Measurements from ENCODE around the gene OR52B4.
"Not testable (repeated sequence)": the region's sequence is repeated elsewhere in the genome, so short reads cannot be mapped to it uniquely, and the experiment has no call there.

The OR52B4 gene

DNA sequence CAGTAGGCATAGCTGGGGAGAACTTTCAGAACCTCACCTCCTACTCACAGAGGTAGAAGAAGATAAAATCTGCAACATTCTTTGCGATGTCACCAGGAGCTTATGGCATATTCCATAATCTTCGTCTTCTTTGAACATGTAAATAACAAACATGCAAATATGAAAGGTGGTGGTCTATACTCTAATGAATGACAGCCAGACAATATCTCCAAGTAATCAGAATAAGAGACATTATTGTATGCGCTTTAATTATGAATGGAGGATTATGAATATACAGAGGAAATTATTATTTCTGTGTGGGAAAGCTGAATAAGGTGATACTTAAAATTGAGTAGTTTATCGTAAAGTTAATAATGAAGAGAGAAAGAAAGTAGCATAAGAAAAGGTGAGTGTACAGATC lies at the start of gene OR52B4:
Gene OR52B4 (minus strand): TSS at position 101 of the 400 bp plus-strand sequence. CDS start 91 bp downstream, at position 10.
- no peak for DNase-seq

DNA sequence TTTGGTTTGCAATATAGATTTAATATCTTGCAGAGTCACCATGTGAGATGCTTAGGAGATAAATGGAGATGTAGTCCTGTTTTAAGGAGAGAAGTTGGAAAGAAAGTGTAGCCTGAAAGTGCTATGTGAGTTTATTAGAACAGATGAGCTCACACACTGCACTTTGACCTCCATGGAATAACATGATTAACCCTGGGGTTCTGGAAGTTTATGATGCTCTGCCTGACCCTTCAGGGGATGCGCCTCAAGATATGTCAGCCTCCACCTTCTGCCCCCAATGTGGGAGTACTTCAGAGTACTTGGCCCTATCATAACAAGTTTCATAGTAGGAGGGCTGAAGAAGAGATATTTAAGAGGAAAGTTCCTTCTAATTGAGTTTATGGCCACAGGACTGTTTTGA lies 48.6 kb upstream of the OR52B4 start:
- DNase-seq = no peak

DNA sequence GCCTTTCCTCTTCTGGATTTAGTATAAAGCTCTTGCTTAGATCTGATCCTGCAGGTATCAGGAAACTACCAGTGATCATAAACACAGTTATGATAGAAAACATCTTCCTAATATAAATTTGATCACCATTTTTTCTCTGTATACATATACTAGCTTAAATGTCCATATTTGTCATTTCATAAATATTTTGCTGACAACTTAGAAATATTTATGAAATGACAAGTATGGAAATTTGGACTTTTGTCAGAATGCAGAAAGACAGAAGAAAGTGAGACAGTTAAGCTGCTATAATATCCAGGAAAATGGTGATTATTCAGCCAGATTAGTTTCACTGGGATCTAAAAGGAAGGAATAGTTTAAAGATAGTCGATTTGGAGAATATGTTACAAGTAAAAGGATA lies 48.1 kb upstream of the OR52B4 start:
- no peak for DNase-seq

DNA sequence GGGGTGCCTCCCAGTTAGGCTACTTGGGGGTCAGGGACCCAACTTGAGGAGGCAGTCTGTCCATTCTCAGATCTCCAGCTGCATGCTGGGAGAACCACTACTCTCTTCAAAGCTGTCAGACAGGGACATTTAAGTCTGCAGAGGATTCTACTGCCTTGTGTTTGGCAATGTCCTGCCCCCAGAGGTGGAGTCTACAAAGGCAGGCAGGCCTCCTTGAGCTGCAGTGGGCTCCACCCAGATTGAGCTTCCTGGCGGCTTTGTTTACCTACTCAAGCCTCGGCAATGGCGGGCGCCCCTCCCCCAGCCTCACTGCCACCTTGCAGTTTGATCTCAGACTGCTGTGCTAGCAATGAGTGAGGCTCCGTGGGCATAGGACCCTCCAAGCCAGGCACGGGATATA lies 38.0 kb upstream of the OR52B4 start:
- DNase-seq = not testable (repeated sequence)

DNA sequence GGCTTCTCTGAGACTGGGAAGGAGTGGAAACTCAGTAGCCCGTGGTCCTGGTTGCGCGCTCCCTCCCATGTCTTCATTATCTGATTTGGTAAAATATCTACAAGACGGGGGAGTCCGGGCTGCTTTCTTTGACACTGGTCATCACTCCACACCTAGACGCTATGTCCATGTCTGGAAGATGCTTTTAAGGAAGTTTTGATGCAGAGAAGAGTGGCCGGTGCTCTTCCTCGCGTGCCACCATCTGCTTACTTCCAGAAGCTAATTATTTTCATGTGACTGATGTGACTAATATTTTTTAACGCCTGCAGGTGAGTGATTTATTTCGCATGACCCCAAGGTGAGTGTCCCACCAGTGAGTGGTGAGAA lies 25.7 kb upstream of the OR52B4 start:
- no peak for DNase-seq

DNA sequence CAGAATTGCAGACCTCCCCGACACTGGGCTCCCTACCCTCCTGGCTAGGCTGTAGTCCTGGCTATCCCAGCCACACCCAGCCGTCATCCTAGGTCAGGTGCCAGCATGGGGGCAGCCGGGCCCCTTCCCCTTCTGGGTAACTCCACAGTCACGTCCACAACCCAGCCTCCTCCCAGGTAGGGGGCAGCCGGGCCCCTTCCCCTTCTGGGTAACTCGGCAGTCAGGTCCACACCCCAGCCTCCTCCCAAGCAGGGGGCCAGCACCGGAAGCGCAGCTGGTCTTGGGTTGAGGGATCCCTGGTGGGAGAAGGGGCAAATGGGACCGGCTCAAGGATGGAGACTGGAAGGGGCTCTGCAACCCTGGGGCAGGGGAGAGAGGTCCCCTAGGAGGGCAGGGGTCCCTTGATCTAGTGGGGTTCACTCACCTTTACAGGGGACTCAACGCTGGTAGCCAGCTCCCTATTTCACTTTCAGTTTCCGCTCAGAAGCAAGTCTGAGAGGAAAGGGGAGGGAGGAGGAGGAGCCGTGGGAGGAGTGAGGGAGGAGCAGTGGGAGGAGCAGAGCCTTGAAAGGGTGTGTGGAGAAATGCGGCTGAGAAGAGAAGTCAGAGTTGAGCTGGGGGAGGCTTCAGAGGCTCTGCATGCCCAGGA lies 25.1 kb upstream of the OR52B4 start, which contains the start of gene TRIM21:
Gene TRIM21 (minus strand): TSS at position 494 of the 649 bp plus-strand sequence. CDS start 3,293 bp downstream, outside the sequence.
- DNase-seq = peak in 50 of 51 donors; percentile 1 to 76 (median 45)

DNA sequence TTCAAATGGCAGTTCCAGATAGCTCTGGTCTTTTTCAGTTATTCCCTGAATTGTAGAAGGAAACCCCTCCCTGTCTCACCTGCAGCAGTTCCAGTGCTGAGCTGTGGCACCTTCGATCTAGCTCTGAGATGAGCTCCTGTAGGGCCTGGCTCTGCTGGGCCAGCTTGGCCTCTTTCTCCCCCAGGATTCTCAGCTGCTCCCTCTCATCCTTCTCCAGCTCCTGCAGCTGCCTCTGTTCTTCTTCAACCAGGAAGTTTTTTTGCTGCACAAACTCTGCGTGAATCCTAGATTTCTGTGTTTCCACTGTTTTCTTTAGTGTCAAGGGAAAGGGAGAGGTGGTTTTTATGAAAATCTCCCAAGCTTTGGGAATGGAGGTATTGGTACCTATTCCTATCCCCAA lies 20.0 kb upstream of the OR52B4 start:
- no peak for DNase-seq

DNA sequence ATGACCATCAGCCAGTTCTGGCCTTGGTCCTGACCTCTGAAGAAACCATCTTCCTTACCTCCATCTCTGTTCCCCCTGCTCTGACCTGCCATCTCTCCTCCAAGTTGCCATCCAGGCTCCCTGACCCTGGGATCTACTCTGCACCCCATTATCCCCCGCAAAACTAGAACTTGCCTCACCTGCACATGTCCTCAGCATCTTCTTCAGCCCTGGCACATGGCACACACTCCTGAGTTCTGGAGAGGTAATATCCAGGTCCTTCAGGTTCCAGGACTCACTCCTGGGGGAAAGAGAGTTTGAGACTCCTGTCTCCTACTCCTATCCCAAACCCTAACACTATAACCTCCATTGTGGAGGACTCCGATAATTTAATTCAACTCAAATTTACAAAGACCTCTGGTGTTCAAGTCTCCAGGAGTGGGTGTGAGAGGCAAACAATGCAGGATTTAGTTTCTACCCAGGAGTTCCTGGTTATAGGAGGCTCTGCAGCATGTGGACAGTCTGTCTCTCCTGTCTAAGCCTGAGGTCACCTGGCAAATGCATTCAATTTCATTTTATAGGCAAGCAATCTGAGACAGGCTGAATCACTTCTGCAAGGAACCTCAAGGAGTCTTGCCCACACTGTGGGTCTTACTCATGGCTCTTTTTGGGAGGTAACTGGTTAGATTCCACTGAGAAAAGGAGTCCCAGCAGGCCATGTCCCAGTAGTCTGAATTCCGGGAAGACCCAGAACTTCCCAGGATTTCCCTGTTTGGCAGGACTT lies 18.0 kb upstream of the OR52B4 start:
- DNase-seq = no peak

DNA sequence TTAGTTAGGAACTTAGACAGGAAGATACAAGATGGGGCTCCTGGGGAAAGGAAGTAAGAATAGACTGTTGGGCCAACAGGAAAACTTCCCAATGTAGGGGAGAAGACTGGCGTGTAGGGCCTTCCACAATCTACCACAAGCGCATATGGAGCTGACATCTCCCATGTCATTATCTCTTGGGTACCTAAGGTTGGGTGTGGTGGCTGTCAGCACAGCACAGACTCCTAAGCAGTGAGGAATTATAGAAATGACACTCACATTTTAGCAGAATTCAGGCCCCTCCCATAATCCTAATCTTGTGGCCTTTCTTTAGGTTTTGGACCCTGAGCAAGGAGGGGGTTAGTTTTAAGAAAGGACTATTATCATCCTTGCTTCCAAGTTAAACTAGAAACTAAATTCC lies 13.7 kb upstream of the OR52B4 start:
- no peak for DNase-seq

DNA sequence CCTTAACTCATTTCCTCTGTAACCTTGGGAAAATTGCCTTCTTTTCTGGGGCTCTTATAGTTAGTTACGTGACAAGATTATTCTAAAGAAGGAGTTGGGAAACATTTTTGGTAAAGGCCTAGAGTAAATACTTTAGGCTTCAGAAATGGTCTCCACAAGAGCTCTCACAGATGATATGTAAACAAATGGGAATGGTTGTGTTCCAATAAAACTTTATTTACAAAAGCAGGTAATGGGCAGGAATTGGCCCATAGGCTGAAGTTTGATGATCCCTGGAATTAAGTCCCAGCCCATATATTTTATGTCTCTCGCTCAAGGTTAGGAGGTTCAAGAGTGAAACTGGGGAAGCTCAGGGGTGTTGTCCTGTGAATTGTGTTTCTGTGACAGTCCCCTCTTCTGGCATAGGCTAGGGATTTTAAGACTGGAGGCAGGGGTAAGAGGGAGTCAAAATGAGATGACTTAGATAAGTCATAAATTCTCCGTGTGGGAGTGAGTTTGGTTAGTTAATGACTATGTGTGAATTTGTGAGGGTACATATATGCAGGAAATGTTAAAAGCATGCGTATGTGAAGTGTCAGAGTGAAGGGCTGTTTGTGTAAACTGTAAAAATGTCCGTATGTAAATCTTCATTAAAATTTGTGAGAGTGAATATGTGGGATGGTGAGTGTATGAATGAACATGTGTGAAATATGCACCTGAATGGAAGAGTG lies 7.4 kb upstream of the OR52B4 start:
- DNase-seq = no peak

DNA sequence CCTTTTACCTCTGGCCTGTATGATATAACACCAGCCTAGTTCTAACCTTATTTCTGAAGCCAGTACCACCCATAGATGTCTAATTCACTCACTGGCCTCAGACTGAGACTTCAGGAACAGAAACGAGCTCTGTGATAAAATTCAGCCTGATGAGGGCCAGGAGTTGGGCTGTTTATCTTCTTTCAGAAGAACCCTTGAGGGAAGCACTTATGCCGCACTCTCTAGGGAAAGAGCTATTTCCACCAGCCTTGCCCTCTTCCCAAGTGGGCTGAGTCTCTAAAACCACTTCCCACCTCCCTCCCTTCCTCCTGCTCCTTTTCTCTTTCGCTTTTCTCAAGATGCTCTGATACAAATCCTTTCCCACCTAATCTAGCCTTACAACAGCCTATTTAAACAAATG lies 2.0 kb upstream of the OR52B4 start:
- DNase-seq = no peak

DNA sequence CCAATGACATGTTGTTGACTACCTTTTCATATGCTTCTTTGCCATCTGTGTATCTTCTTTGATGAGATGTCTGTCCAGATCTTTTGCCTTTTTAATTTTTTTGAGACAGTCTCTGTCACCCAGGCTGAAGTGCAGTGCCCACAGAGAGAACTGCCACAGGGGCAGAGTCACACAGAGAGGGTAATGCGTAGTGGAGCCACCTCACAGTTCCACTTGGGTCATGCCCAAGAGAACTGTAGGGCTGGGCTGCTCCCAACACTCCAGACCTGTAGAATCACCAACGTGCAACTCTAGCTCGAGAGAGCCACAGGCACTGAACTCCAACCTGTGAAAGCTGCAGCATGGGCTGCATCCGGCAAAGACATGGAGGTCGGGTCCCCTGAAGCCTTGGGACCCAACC lies 20.0 kb downstream of the OR52B4 start:
- DNase-seq = not testable (repeated sequence)

DNA sequence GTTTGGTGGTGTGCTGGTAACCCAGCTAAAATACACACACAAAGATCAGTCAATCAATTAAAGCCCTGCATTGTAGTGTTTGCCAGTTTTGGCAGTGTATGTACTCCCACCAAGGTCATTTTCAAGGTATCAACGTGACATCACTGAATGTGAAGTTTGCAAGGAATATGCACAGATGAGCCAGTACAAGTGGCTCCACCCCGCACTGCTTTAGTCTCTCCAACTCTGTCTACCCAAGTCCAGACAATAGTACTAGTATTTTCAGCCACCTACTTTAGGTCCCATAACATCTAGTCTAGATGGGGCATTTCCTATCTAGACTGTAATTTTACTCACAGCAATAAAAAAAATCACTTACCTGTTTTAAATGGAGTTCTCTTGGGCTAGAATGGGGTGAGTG lies 22.8 kb downstream of the OR52B4 start:
- not testable (repeated sequence) for DNase-seq

DNA sequence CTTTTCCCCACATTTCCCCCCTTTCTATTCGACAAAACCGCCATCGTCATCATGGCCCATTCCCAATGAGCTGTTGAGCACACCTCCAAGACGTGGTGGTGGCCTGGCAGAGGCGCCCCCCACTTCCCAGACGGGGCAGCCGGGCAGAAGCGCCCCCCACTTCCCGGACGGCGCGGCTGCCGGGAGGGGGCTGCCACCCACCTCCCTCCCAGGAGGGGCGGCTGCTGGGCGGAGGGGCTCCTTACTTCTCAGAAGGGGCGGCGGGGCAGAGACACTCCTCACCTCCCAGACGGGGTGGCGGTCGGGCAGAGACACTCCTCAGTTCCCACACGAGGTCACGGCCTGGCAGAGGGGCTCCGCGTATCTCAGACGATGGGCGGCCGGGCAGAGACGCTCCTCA lies 33.8 kb downstream of the OR52B4 start:
- not testable (repeated sequence) for DNase-seq
